ENCODE data around the gene LRP4. TPM values are rescaled to one million over a fixed set of nuclear protein-coding genes. Genes with fewer than 3 reads are reported as not detected.

Gene LRP4
- total and polyA plus RNA-seq, 2 of the 13 experiments (the other 11 are each of a cell fraction or from before 2014, with no cell fraction given): 4.7 to 13.3 TPM

DNA sequence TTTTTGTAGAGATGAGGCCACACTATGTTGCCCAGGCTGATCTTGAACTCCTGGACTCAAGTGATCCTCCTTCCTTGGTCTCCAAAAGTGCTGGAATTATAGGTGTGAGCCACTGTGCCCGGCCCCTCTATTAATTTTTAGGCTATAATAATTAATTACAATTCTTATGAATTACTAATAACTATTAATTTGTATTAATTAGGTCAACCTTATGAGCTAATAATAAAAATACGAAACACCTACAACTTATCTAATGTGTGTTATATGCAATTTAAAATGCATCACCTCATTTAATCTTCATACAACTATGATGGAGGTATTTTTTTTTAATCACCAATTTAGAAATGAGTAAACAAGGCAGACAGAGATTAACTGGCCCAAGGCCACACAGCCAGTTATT lies 26.2 kb downstream of the LRP4 start:
- Histone ChIP-seq H3K36me3 (replicated peaks in 1 of 2; ENCODE audit: control insufficient read depth in 1 of 2, insufficient read depth in 2 of 2, low read length in 2 of 2) (peaks cover 18 to 47% of the 10 kb centered on the region in 2 experiments), H4K20me1 (ENCODE audit: insufficient read depth, low read length) (no peaks in the 10 kb centered on the region), H3K4me3 (replicated peaks in 1 of 3; ENCODE audit: insufficient read depth in 1 of 3, low read depth in 2 of 3, low read length in 3 of 3) (no peak overlapping the region), H3K27ac (ENCODE audit: extremely low read length, insufficient read depth, low read length) (no peak overlapping the region), H3K9me3 (ENCODE audit: low read length) (no peaks in the 10 kb centered on the region), H2AFZ (ENCODE audit: low read length) (no peak overlapping the region), H3K4me1 (ENCODE audit: insufficient read depth, low read length) (no peaks in the 10 kb centered on the region), H3K9ac (ENCODE audit: insufficient read depth, low read depth, low read length) (no peak overlapping the region), H3K79me2 (ENCODE audit: insufficient read depth, low read length) (no peaks in the 10 kb centered on the region), H3K27me3 (ENCODE audit: control insufficient read depth in 1 of 2, insufficient read depth in 2 of 2, low read length in 2 of 2) (no peaks in the 10 kb centered on the region), H3K4me2 (ENCODE audit: low read depth, low read length) (no peak overlapping the region)
- in situ Hi-C loops (cut with HindIII; ENCODE audit: extremely low pct_ligation_motif_present, low pct_unique_long_range_greater_than_20kb): no loop called here
- intact Hi-C loops (cut with micrococcal nuclease; ENCODE audit: unreplicated experiment): no loop called here
- WGBS (ENCODE audit: low lambda C conversion rate): 99% methylated on average over 2 of the region's 2 CpGs
- no TSS peak for BruUV-seq (replicated peaks)
- DNase-seq (ENCODE audit: low spot score) (no peak), FAIRE-seq (no peak), ATAC-seq (no peak)
- CTCF ChIA-PET (ENCODE audit: low intra/inter-chr PET ratio, low total read pairs): interaction anchor here (1.0 kb wide), 1 partner anchor 261 kb away, joined by 3 read pairs; no protein-coding TSS in a partner anchor
- TF ChIP-seq ZNF83 (CRISPR knock-in tag; IDR thresholded peaks at IDR 0.05; ENCODE audit: borderline replicate concordance): no peak
- TF ChIP-seq, protein P1, sequence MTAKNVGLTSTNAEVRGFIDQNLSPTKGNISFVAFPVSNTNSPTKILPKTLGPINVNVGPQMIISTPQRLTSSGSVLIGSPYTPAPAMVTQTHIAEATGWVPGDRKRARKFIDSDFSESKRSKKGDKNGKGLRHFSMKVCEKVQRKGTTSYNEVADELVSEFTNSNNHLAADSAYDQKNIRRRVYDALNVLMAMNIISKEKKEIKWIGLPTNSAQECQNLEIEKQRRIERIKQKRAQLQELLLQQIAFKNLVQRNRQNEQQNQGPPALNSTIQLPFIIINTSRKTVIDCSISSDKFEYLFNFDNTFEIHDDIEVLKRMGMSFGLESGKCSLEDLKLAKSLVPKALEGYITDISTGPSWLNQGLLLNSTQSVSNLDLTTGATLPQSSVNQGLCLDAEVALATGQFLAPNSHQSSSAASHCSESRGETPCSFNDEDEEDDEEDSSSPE (CRISPR knock-in tag; IDR thresholded peaks at IDR 0.05): no peak
- TF ChIP-seq, protein P2, sequence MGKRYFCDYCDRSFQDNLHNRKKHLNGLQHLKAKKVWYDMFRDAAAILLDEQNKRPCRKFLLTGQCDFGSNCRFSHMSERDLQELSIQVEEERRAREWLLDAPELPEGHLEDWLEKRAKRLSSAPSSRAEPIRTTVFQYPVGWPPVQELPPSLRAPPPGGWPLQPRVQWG (CRISPR knock-in tag; IDR thresholded peaks at IDR 0.05; ENCODE audit: borderline replicate concordance, low read depth): no peak
- TF ChIP-seq SALL1 (CRISPR knock-in tag; IDR thresholded peaks at IDR 0.05): no peak
- POLR2A ChIA-PET: no interaction called here

DNA sequence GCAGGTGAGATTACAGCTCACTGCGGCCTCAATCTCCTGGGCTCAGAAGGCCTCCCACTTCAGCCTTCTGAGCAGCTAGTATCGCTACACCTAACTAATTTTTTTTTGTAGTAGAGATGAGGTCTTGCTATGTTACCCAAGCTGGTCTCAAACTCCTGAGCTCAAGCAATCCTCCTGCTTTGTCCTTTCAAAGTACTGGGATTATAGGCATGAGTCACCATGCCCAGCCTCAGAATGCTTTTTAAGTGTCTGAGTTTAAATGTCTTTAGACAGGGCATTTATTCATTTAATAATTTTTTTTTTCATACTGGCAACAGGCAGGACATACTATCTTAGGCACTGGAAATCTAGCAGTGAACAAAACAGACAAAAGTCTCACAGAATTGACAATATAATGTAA lies 27.7 kb downstream of the LRP4 start:
- H3K9me3 ChIP-seq (ENCODE audit: low read length): no peaks in the 10 kb centered on the region
- no peak overlapping the region for H3K27ac ChIP-seq (ENCODE audit: extremely low read length, insufficient read depth, low read length)
- no peaks in the 10 kb centered on the region for H3K4me1 ChIP-seq (ENCODE audit: insufficient read depth, low read length)
- no peak overlapping the region for H3K9ac ChIP-seq (ENCODE audit: insufficient read depth, low read depth, low read length)
- H3K79me2 ChIP-seq (ENCODE audit: insufficient read depth, low read length): no peaks in the 10 kb centered on the region
- BruUV-seq (replicated peaks): no TSS peak
- FAIRE-seq (no peak), DNase-seq (ENCODE audit: low spot score) (no peak), ATAC-seq (no peak)
- H3K4me2 ChIP-seq (ENCODE audit: low read depth, low read length): no peak overlapping the region
- 97% methylated on average over 2 of the region's 2 CpGs for WGBS (ENCODE audit: low lambda C conversion rate)
- ChIA-PET CTCF (ENCODE audit: low intra/inter-chr PET ratio, low total read pairs) (interaction anchor here (2.5 to 3.4 kb wide), 2 partner anchors 262 to 271 kb away, joined by 52 to 57 read pairs; no protein-coding TSS in a partner anchor), POLR2A (no interaction called here)
- H3K27me3 ChIP-seq (ENCODE audit: control insufficient read depth in 1 of 2, insufficient read depth in 2 of 2, low read length in 2 of 2): no peaks in the 10 kb centered on the region
- H2AFZ ChIP-seq (ENCODE audit: low read length): no peak overlapping the region
- in situ Hi-C loops (cut with HindIII; ENCODE audit: extremely low pct_ligation_motif_present, low pct_unique_long_range_greater_than_20kb): no loop called here
- H3K4me3 ChIP-seq (replicated peaks in 1 of 3; ENCODE audit: insufficient read depth in 1 of 3, low read depth in 2 of 3, low read length in 3 of 3): no peak overlapping the region
- no peaks in the 10 kb centered on the region for H4K20me1 ChIP-seq (ENCODE audit: insufficient read depth, low read length)
- peaks cover 15 to 50% of the 10 kb centered on the region in 2 experiments for H3K36me3 ChIP-seq (replicated peaks in 1 of 2; ENCODE audit: control insufficient read depth in 1 of 2, insufficient read depth in 2 of 2, low read length in 2 of 2)
- intact Hi-C loops (cut with micrococcal nuclease; ENCODE audit: unreplicated experiment): no loop called here
- TF ChIP-seq, protein P3, sequence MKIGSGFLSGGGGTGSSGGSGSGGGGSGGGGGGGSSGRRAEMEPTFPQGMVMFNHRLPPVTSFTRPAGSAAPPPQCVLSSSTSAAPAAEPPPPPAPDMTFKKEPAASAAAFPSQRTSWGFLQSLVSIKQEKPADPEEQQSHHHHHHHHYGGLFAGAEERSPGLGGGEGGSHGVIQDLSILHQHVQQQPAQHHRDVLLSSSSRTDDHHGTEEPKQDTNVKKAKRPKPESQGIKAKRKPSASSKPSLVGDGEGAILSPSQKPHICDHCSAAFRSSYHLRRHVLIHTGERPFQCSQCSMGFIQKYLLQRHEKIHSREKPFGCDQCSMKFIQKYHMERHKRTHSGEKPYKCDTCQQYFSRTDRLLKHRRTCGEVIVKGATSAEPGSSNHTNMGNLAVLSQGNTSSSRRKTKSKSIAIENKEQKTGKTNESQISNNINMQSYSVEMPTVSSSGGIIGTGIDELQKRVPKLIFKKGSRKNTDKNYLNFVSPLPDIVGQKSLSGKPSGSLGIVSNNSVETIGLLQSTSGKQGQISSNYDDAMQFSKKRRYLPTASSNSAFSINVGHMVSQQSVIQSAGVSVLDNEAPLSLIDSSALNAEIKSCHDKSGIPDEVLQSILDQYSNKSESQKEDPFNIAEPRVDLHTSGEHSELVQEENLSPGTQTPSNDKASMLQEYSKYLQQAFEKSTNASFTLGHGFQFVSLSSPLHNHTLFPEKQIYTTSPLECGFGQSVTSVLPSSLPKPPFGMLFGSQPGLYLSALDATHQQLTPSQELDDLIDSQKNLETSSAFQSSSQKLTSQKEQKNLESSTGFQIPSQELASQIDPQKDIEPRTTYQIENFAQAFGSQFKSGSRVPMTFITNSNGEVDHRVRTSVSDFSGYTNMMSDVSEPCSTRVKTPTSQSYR (CRISPR knock-in tag; IDR thresholded peaks at IDR 0.05; ENCODE audit: borderline replicate concordance): no peak
- TF ChIP-seq, protein P4, sequence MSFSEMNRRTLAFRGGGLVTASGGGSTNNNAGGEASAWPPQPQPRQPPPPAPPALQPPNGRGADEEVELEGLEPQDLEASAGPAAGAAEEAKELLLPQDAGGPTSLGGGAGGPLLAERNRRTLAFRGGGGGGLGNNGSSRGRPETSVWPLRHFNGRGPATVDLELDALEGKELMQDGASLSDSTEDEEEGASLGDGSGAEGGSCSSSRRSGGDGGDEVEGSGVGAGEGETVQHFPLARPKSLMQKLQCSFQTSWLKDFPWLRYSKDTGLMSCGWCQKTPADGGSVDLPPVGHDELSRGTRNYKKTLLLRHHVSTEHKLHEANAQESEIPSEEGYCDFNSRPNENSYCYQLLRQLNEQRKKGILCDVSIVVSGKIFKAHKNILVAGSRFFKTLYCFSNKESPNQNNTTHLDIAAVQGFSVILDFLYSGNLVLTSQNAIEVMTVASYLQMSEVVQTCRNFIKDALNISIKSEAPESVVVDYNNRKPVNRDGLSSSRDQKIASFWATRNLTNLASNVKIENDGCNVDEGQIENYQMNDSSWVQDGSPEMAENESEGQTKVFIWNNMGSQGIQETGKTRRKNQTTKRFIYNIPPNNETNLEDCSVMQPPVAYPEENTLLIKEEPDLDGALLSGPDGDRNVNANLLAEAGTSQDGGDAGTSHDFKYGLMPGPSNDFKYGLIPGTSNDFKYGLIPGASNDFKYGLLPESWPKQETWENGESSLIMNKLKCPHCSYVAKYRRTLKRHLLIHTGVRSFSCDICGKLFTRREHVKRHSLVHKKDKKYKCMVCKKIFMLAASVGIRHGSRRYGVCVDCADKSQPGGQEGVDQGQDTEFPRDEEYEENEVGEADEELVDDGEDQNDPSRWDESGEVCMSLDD (CRISPR knock-in tag; IDR thresholded peaks at IDR 0.05; ENCODE audit: borderline replicate concordance): no peak
- TF ChIP-seq ZNF329 (CRISPR knock-in tag; IDR thresholded peaks at IDR 0.05; ENCODE audit: low read depth) (no peak), ZNF296 (CRISPR knock-in tag; conservative IDR thresholded peaks at IDR 0.05) (no peak)
- TF ChIP-seq, protein P5, sequence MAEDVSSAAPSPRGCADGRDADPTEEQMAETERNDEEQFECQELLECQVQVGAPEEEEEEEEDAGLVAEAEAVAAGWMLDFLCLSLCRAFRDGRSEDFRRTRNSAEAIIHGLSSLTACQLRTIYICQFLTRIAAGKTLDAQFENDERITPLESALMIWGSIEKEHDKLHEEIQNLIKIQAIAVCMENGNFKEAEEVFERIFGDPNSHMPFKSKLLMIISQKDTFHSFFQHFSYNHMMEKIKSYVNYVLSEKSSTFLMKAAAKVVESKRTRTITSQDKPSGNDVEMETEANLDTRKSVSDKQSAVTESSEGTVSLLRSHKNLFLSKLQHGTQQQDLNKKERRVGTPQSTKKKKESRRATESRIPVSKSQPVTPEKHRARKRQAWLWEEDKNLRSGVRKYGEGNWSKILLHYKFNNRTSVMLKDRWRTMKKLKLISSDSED (CRISPR knock-in tag; IDR thresholded peaks at IDR 0.05): no peak

All from HepG2 (cell line).